HepG2 (cell line): Measurements from ENCODE around the gene ZNF23. TPM values are rescaled to one million over a fixed set of nuclear protein-coding genes. Genes with fewer than 3 reads are reported as not detected.

Experiments
- ATAC-seq: fragments of 200-7000 bp; cut with Tn5 transposase; 3 replicates; pipeline ENCODE4 v1.9.1; 2020; ENCODE audit warnings: mild to moderate bottlenecking, moderate library complexity
- BruUV-seq: library from RNA; stranded (reverse); fragments of 400-500 nt; replicated peaks from 2 replicates; lab custom pipeline; 2021; lab: Mats Ljungman, UMichigan
- CTCF ChIA-PET: fragments of 300-600 bp; formaldehyde crosslinking; extraction: SDS; loops from one replicate; lab custom pipeline; 2021; ENCODE audit warnings: low total read pairs, inconsistent platforms, low intra/inter-chr PET ratio; lab: Yijun Ruan, JAX
- POLR2A ChIA-PET: fragments of 350-600 bp; sonication (Branson Sonifier 250); formaldehyde crosslinking; loops from one replicate; lab custom pipeline; 2020; ENCODE audit warnings: antibody characterized with exemption, inconsistent platforms; lab: Yijun Ruan, JAX
- DNase-seq: peaks from one replicate; pipeline ENCODE4 v3.0.0-alpha.2; 2015; ENCODE audit warnings: low spot score
- FAIRE-seq: peaks from 3 replicates; lab custom pipeline; 2011; peaks lifted over from hg19 to GRCh38; lab: Jason Lieb, UNC
- H2AFZ ChIP-seq: one replicate; pipeline ENCODE4 v1.6.1; 2011; ENCODE audit warnings: low read length, inconsistent platforms
- H3K27ac ChIP-seq: fragments of 300-600 bp; 3 replicates; pipeline ENCODE4 v1.8.0; 2011; ENCODE audit warnings: mixed run types, mild to moderate bottlenecking, mixed read lengths, low read length, inconsistent platforms; ENCODE audit not compliant: insufficient read depth; ENCODE audit errors: extremely low read length
- H3K27me3 ChIP-seq, 2 experiments: fragments of 200-600 bp in 1 of 2; 2 replicates in 1 of 2; 3 replicates in 1 of 2; pipeline versions ENCODE4 v1.6.0 to v1.8.0; 2011; ENCODE audit warnings: low read length in 2 of 2, mild to moderate bottlenecking in 2 of 2, moderate library complexity in 2 of 2, inconsistent platforms in 1 of 2; ENCODE audit not compliant: insufficient read depth in 2 of 2, control insufficient read depth in 1 of 2
- H3K36me3 ChIP-seq, 2 experiments: fragments of 200-600 bp in 1 of 2; replicated peaks in 1 of 2; 2 replicates in 1 of 2; 3 replicates in 1 of 2; pipeline versions ENCODE4 v1.5.1 to v1.8.0; 2011; ENCODE audit warnings: low read length in 2 of 2, inconsistent platforms in 1 of 2; ENCODE audit not compliant: insufficient read depth in 2 of 2, control insufficient read depth in 1 of 2
- H3K4me1 ChIP-seq: 2 replicates; pipeline ENCODE4 v1.5.1; 2012; ENCODE audit warnings: low read length, inconsistent platforms; ENCODE audit not compliant: insufficient read depth
- H3K4me2 ChIP-seq: 2 replicates; pipeline ENCODE4 v1.6.0; 2011; ENCODE audit warnings: low read depth, low read length, inconsistent platforms
- H3K4me3 ChIP-seq, 3 experiments: fragments of 200-600 bp in 1 of 3; sonication (generic), shearing (Covaris generic) in 1 of 3; replicated peaks in 1 of 3; 2 replicates each; pipeline ENCODE4 v1.5.1; 2011 to 2016; ENCODE audit warnings: low read length in 3 of 3, inconsistent platforms in 2 of 3, low read depth in 2 of 3, mild to moderate bottlenecking in 2 of 3, control low read depth in 1 of 3, mixed read lengths in 1 of 3; ENCODE audit not compliant: insufficient read depth in 1 of 3
- H3K79me2 ChIP-seq: one replicate; pipeline ENCODE4 v1.6.1; 2011; ENCODE audit warnings: low read length, inconsistent platforms; ENCODE audit not compliant: insufficient read depth
- H3K9ac ChIP-seq: 2 replicates; pipeline ENCODE4 v1.6.0; 2011; ENCODE audit warnings: mild to moderate bottlenecking, low read depth, low read length, inconsistent platforms; ENCODE audit not compliant: insufficient read depth
- H3K9me3 ChIP-seq: 2 replicates; pipeline ENCODE4 v1.5.1; 2012; ENCODE audit warnings: mild to moderate bottlenecking, low read length
- H4K20me1 ChIP-seq: 2 replicates; pipeline ENCODE4 v1.6.0; 2011; ENCODE audit warnings: inconsistent platforms, mild to moderate bottlenecking, low read length, moderate library complexity; ENCODE audit not compliant: insufficient read depth
- HDAC6 ChIP-seq: fragments of 200-600 bp; sonication (generic); IDR thresholded peaks from 2 replicates; pipeline ENCODE4 v1.7.0; 2017; ENCODE audit warnings: mild to moderate bottlenecking, antibody characterized with exemption, low read length, low read depth
- ISX ChIP-seq: sonication (generic); formaldehyde crosslinking; conservative IDR thresholded peaks from 2 replicates; pipeline ENCODE4 v1.5.0; 2020; ENCODE audit warnings: missing genetic modification reagents
- KAT8 ChIP-seq: IDR thresholded peaks from 2 replicates; pipeline ENCODE4 v1.6.1; 2016; ENCODE audit warnings: missing genetic modification reagents, missing compliant biosample characterization
- KDM4B ChIP-seq: sonication (generic); formaldehyde crosslinking; IDR thresholded peaks from 2 replicates; pipeline ENCODE4 v1.4.0; 2020; ENCODE audit warnings: missing genetic modification reagents
- KLF13 ChIP-seq: sonication (generic); formaldehyde crosslinking; IDR thresholded peaks from 2 replicates; pipeline ENCODE4 v1.4.0; 2020; ENCODE audit warnings: mild to moderate bottlenecking, missing genetic modification reagents
- POLR2AphosphoS2 ChIP-seq: IDR thresholded peaks from 2 replicates; pipeline ENCODE4 v1.6.1; 2011; ENCODE audit warnings: low read depth, low read length, improper control_type of control experiment
- RFXAP ChIP-seq: sonication (generic); formaldehyde crosslinking; IDR thresholded peaks from 2 replicates; pipeline ENCODE4 v1.4.0; 2020; ENCODE audit warnings: missing genetic modification reagents, borderline replicate concordance
- SOX5 ChIP-seq: IDR thresholded peaks from 2 replicates; pipeline ENCODE4 v1.6.1; 2016; ENCODE audit warnings: borderline replicate concordance
- STAG1 ChIP-seq: sonication (generic); formaldehyde crosslinking; IDR thresholded peaks from 2 replicates; pipeline ENCODE4 v1.4.0; 2020; ENCODE audit warnings: missing genetic modification reagents
- TAF1 ChIP-seq: sonication (generic); formaldehyde crosslinking; IDR thresholded peaks from 2 replicates; pipeline ENCODE4 v1.4.0; 2020; ENCODE audit warnings: missing genetic modification reagents
- TEAD3 ChIP-seq: optimal IDR thresholded peaks from 2 replicates; pipeline ENCODE3; 2016; ENCODE audit warnings: borderline replicate concordance
- XRCC5 ChIP-seq: fragments of 200-400 bp; formaldehyde crosslinking; optimal IDR thresholded peaks from 2 replicates; pipeline ENCODE3; 2017; ENCODE audit warnings: mild to moderate bottlenecking, low read length
- ZBTB7A ChIP-seq: sonication (generic); formaldehyde crosslinking; IDR thresholded peaks from 2 replicates; pipeline ENCODE4 v1.8.0; 2022; ENCODE audit warnings: mild to moderate bottlenecking, missing genetic modification reagents
- ZBTB7B ChIP-seq: sonication (generic); formaldehyde crosslinking; IDR thresholded peaks from 2 replicates; pipeline ENCODE4 v1.4.0; 2020; ENCODE audit warnings: missing genetic modification reagents
- ZNF12 ChIP-seq: sonication (generic); formaldehyde crosslinking; IDR thresholded peaks from 2 replicates; pipeline ENCODE4 v1.5.0; 2020; ENCODE audit warnings: missing genetic modification reagents
- ZNF143 ChIP-seq: sonication (generic); formaldehyde crosslinking; IDR thresholded peaks from 2 replicates; pipeline ENCODE4 v1.4.0; 2020; ENCODE audit warnings: missing genetic modification reagents
- ZNF562 ChIP-seq: sonication (generic); formaldehyde crosslinking; IDR thresholded peaks from 2 replicates; pipeline ENCODE4 v1.8.0; 2022; ENCODE audit warnings: missing genetic modification reagents, borderline replicate concordance
- ZNF589 ChIP-seq: sonication (generic); formaldehyde crosslinking; conservative IDR thresholded peaks from 2 replicates; pipeline ENCODE4 v1.8.0; 2022; ENCODE audit warnings: mild to moderate bottlenecking, moderate library complexity, missing genetic modification reagents
- ZNF75D ChIP-seq: sonication (generic); formaldehyde crosslinking; IDR thresholded peaks from 2 replicates; pipeline ENCODE4 v1.8.1; 2023; ENCODE audit warnings: missing genetic modification reagents, mild to moderate bottlenecking, borderline replicate concordance
- WGBS: methylation state at CpG from one replicate; pipeline ENCODE4 v1.1.6; 2017; ENCODE audit warnings: low lambda C conversion rate; 5-methylcytosine and 5-hydroxymethylcytosine counted together
- in situ Hi-C: cut with HindIII; loops from 2 replicates; pipeline ENCODE4 v1.10.0; 2017; ENCODE audit warnings: low pct_unique_long_range_greater_than_20kb; ENCODE audit not compliant: extremely low pct_ligation_motif_present
- intact Hi-C: fragments of 100-400 bp; cut with micrococcal nuclease; formaldehyde crosslinking; loops from one replicate; pipeline ENCODE4 v1.10.0; 2022; ENCODE audit not compliant: unreplicated experiment
- polyA plus RNA-seq, 8 experiments: library from polyadenylated mRNA; depleted of rRNA in 3 of 8; stranded (reverse) in 7 of 8; unstranded in 1 of 8; fragments of >200 nt; fragmentation: Illumina TruSeq in 4 of 8; extraction: Trizol in 4 of 8; gene quantifications; 2 replicates each; pipeline versions ENCODE4 v1.2.1 to v1.2.3, GENCODE V29; 2011 to 2016; ENCODE audit warnings: low read depth in 4 of 8, missing spikeins in 1 of 8, mixed read lengths in 1 of 8; ENCODE audit not compliant: insufficient read depth in 1 of 8
- total RNA-seq, 5 experiments: library from RNA; depleted of rRNA; stranded (reverse); fragments of >200 nt; fragmentation: Illumina TruSeq; extraction: Trizol; gene quantifications; 2 replicates each; pipeline ENCODE4 v1.2.3, GENCODE V29; 2016; ENCODE audit warnings: low read depth in 1 of 5
- TF ChIP-seq, protein P1 (sequence below): IDR thresholded peaks from 2 replicates; pipeline ENCODE4 v1.6.1; 2016; ENCODE audit warnings: low read depth, control low read depth
- TF ChIP-seq, protein P2 (sequence below): sonication (generic); formaldehyde crosslinking; IDR thresholded peaks from 2 replicates; pipeline ENCODE4 v1.5.1; 2020; ENCODE audit warnings: missing genetic modification reagents, mild to moderate bottlenecking, borderline replicate concordance
- TF ChIP-seq, protein P3 (sequence below): sonication (generic); formaldehyde crosslinking; IDR thresholded peaks from 2 replicates; pipeline ENCODE4 v1.5.0; 2020; ENCODE audit warnings: mild to moderate bottlenecking, missing genetic modification reagents

The ZNF23 gene
- total and polyA plus RNA-seq, 2 of the 13 experiments (the other 11 are each of a cell fraction or from before 2014, with no cell fraction given), result 8.6 to 12.2 TPM

DNA sequence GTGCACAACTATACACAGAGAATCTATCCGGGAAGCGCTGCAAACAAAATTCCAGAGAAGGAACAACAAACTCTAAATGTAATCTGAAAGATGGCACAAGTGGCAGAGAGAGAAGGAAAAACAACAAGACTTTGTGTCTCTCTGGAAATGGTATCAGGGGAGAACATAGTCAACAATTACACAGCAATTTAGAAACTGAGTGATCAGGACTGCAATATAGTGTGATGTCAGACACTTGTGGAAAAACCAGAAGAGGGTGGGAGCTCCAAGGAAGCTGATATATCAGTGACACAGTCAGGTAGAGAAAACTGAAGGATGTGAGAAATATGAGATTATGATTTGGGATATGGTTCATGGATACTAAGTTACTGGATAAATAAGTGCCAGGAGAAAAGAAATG lies 18.9 kb upstream of the ZNF23 start (continued):
- TF ChIP-seq ZNF562 (CRISPR knock-in tag), result no peak
- TF ChIP-seq ZNF143 (CRISPR knock-in tag), result no peak
- TF ChIP-seq HDAC6, result no peak
- no peak for TF ChIP-seq ISX (CRISPR knock-in tag)
- TF ChIP-seq KAT8 (CRISPR knock-in tag), result no peak
- TF ChIP-seq ZBTB7A (CRISPR knock-in tag), result no peak

DNA sequence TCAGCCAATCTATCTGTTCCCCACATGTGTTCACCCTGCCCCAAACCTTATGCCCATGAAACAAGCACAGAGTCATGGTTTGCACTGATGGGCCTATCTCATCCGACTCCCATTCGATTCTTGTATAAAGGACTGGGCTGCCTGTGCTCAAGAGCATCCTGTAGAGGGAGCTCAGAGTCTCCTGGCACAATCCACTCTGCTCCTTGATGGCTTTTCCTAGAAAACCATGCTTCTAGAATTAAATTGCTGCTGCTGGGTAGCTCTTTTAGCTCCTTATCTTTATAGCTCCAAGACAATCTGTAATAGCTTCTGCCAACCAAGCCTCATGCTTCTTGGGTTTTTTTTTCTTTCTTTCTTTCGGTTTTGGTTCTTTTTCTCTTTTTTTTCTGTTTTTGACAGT lies 17.4 kb upstream of the ZNF23 start:
- FAIRE-seq (peak; percentile 77), ATAC-seq (peak; percentile 86), DNase-seq (peak; percentile 55)
- Histone ChIP-seq H3K9me3 (no peaks in the 10 kb centered on the region), H3K79me2 (peaks cover 3% of the 10 kb centered on the region), H3K4me1 (peaks cover 18% of the 10 kb centered on the region), H2AFZ (no peak overlapping the region), H3K4me3 (no peak overlapping the region), H3K27me3 (no peaks in the 10 kb centered on the region; a peak in 1 of 5 replicates), H3K4me2 (no peak overlapping the region), H4K20me1 (no peaks in the 10 kb centered on the region), H3K27ac (no peak overlapping the region), H3K9ac (no peak overlapping the region), H3K36me3 (peaks cover 9 to 30% of the 10 kb centered on the region in 2 experiments)
- POLR2A ChIA-PET, result interaction anchor here (1.6 kb wide), 1 partner anchor 17 kb away, joined by 8 read pairs; the partner anchor contains the start of gene ZNF23
- 57% methylated on average over 3 of the region's 3 CpGs for WGBS
- CTCF ChIA-PET, result interaction anchor here (1.6 to 1.7 kb wide), 3 partner anchors 21 to 166 kb away, joined by 5 to 10 read pairs (median 10); no protein-coding TSS in a partner anchor
- intact Hi-C loops (loop anchor here (1.0 kb wide), 1 partner anchor 132 kb away; no protein-coding TSS in a partner anchor), in situ Hi-C loops (no loop called here)
- no TSS peak for BruUV-seq
- TF ChIP-seq, protein P1, sequence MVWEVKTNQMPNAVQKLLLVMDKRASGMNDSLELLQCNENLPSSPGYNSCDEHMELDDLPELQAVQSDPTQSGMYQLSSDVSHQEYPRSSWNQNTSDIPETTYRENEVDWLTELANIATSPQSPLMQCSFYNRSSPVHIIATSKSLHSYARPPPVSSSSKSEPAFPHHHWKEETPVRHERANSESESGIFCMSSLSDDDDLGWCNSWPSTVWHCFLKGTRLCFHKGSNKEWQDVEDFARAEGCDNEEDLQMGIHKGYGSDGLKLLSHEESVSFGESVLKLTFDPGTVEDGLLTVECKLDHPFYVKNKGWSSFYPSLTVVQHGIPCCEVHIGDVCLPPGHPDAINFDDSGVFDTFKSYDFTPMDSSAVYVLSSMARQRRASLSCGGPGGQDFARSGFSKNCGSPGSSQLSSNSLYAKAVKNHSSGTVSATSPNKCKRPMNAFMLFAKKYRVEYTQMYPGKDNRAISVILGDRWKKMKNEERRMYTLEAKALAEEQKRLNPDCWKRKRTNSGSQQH (CRISPR knock-in tag), result no peak
- no peak for TF ChIP-seq SOX5 (CRISPR knock-in tag)
- TF ChIP-seq POLR2AphosphoS2, result no peak
- peak; percentile 63 for TF ChIP-seq STAG1
- TF ChIP-seq ZNF589 (CRISPR knock-in tag), result no peak
- TF ChIP-seq KDM4B (CRISPR knock-in tag), result no peak
- TF ChIP-seq TAF1 (CRISPR knock-in tag), result no peak
- no peak for TF ChIP-seq KLF13 (CRISPR knock-in tag)
- no peak for TF ChIP-seq ZNF75D (CRISPR knock-in tag)
- no peak for TF ChIP-seq RFXAP (CRISPR knock-in tag)
- peak; percentile 11 for TF ChIP-seq TEAD3 (CRISPR knock-in tag)
- no peak for TF ChIP-seq ZNF12 (CRISPR knock-in tag)
- TF ChIP-seq, protein P2, sequence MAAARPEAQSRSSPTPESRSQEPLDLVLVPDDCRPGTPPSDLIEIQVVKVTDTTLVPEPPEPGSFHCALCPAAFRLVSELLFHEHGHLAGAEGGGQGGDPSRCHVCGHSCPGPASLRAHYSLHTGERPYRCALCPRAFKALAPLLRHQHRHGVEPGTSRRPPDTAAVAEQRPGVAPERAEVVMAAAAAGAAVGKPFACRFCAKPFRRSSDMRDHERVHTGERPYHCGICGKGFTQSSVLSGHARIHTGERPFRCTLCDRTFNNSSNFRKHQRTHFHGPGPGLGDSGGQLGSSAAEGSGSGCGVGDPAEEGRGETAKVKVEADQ (CRISPR knock-in tag), result no peak
- no peak for TF ChIP-seq ZBTB7B
- TF ChIP-seq, protein P3, sequence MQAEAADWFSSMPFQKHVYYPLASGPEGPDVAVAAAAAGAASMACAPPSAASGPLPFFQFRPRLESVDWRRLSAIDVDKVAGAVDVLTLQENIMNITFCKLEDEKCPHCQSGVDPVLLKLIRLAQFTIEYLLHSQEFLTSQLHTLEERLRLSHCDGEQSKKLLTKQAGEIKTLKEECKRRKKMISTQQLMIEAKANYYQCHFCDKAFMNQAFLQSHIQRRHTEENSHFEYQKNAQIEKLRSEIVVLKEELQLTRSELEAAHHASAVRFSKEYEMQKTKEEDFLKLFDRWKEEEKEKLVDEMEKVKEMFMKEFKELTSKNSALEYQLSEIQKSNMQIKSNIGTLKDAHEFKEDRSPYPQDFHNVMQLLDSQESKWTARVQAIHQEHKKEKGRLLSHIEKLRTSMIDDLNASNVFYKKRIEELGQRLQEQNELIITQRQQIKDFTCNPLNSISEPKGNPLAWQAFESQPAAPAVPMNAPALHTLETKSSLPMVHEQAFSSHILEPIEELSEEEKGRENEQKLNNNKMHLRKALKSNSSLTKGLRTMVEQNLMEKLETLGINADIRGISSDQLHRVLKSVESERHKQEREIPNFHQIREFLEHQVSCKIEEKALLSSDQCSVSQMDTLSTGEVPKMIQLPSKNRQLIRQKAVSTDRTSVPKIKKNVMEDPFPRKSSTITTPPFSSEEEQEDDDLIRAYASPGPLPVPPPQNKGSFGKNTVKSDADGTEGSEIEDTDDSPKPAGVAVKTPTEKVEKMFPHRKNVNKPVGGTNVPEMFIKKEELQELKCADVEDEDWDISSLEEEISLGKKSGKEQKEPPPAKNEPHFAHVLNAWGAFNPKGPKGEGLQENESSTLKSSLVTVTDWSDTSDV (CRISPR knock-in tag), result no peak
- peak; percentile 60 for TF ChIP-seq XRCC5
